GM21619 (cell line): ENCODE measurements around the gene POMT2.

Source experiments
- ATAC-seq: cut with Tn5 transposase; IDR thresholded peaks from one replicate; pipeline ENCODE4 v1.9.1; 2021; ENCODE audit not compliant: unreplicated experiment

Gene POMT2

GRCh38 chr14:77268989-77269600, 51.6 kb downstream of the POMT2 start:
- no peak for ATAC-seq

GRCh38 chr14:77267937-77268699, 52.6 kb downstream of the POMT2 start:
- ATAC-seq, result no peak

GRCh38 chr14:77266336-77266735, 54.3 kb downstream of the POMT2 start:
- ATAC-seq, result no peak

- no peak for ATAC-seq
Measured at GRCh38 chr14:77265561-77266335, 54.9 kb downstream of the POMT2 start.

DNA sequence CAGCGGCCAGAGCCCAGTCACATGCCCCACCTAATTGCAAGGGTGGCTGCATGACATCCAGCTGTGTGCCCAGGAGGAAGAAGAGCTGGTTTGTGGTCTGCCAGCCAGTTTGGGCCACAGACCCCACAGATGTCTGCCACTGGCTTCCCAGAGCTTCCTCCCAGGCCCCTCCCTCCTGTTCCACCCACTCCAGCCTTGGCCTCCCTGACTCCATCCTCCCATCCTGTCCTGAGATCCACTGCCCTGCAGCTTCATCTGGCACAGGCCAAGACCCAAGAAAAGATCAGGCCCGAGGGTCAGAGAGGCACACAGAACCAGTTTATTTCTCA, 55.5 kb downstream of the POMT2 start:
- no peak for ATAC-seq

- no peak for ATAC-seq
Measured at GRCh38 chr14:77264466-77265186, 56.1 kb downstream of the POMT2 start.

GRCh38 chr14:77260631-77261030, 60.1 kb downstream of the POMT2 start:
- ATAC-seq, result no peak

- ATAC-seq, result no peak
Measured at GRCh38 chr14:77260199-77260598, 60.5 kb downstream of the POMT2 start.

- ATAC-seq, result no peak
Measured at GRCh38 chr14:77259025-77259715, 61.5 kb downstream of the POMT2 start.

DNA sequence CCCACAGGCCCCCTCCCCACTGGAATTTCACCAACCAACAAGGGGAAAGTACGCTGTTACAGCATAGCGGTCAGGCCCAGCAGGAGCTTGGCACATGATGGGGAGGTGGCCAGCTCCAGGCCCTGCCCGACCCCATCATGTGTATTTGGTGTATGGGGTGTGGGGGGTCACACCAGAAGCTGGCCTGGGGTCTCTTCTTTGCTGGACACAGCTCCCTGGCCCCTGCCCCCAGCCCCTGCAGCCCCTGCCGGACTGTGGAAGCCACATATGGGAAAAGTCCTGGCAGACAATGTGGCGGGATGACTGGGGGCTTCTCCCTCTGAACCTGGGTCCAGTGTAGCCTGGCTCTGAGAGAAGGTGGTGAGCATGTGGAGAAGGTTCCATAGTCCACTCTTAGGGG, 62.1 kb downstream of the POMT2 start:
- ATAC-seq, result no peak

DNA sequence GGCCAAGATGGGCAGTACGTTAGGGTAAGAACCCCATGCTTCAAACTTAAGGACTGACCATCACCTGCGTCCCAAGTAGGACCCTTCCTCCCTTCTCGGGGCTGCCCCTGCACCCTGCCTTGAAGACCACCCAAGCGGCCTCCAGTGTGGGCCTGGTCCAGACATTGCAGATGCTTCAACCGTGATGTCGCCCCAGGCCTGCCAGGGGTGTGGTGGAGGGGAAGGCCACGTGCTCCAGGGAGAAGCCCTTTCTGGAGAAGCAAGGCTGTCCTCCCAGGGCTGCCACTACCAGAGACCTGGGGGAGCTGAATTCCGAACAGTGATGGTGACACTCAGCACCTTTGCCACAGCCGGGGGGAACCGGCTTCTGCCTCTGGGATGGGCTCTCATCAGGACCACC, 63.0 kb downstream of the POMT2 start:
- ATAC-seq, result no peak

DNA sequence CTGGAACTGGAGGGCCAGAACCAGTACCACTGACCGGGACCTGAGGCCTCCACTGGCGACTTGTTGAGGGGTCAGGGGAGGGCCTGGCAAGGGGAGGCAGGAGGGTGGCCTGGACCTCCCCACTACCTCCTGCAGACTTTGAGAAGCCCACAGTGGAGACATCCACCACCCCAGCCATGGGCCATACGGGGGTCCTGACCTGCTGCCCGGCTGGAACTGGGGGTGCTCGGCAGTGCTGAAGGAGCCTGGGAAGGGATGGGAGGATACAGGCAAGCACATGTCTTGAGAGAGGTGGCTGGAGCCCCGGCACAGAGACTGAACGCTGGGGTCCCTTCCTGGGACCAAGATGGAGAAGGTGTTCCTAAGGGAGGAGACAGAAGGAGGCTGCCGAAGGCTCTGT, 64.0 kb downstream of the POMT2 start:
- no peak for ATAC-seq

- ATAC-seq, result no peak
Measured at GRCh38 chr14:77253333-77254190, 67.1 kb downstream of the POMT2 start.

GRCh38 chr14:77251870-77252269, 68.8 kb downstream of the POMT2 start:
- ATAC-seq, result no peak

GRCh38 chr14:77250927-77251326, 69.8 kb downstream of the POMT2 start:
- ATAC-seq, result no peak

DNA sequence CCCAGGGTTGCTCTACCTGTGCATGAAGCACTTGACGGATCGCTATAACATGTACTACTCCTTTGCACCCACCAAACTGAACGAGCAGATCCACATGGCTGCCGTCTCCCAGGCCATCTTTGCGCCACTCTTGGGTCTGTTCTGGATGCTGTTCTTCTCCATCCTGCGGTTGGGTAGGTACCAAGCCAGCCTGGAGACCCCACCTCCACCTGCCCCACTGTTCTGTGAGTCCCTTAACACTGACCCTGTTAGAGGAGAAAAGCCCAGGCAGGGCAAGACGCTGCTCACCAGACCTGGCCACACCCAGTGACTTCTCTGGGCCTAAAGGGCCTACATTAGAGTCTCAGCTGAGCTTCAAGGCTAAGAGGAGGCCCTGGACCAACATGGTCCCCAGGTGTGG, 71.4 kb downstream of the POMT2 start:
- no peak for ATAC-seq

GRCh38 chr14:77248666-77249065, 72.0 kb downstream of the POMT2 start:
- no peak for ATAC-seq

- ATAC-seq, result no peak
Measured at GRCh38 chr14:77246784-77247183, 73.9 kb downstream of the POMT2 start.

- ATAC-seq, result no peak
Measured at GRCh38 chr14:77245820-77246219, 74.9 kb downstream of the POMT2 start.

- ATAC-seq, result no peak
Measured at GRCh38 chr14:77243853-77244252, 76.8 kb downstream of the POMT2 start.
